ENCODE measurements around the gene ROGDI. TPM values are rescaled to one million over a fixed set of nuclear protein-coding genes. Genes with fewer than 3 reads are reported as not detected.

Gene ROGDI
- total RNA-seq, 2 donors from 2014 or later, result 53.6 to 54.5 TPM

- intact Hi-C loops (cut with DNase I), result no loop called here
- peak; percentile 59 for DNase-seq
- ATAC-seq, result peak in 1 of 2 donors; percentile 47
Measured at GRCh38 chr16:4825196-4825595, 22.8 kb upstream of the ROGDI start.

GRCh38 chr16:4820652-4821051 lies 18.2 kb upstream of the ROGDI start:
- DNase-seq (no peak), ATAC-seq (peak; percentile 54 to 58)
- intact Hi-C loops (cut with DNase I), result no loop called here

GRCh38 chr16:4814542-4815173 lies 12.2 kb upstream of the ROGDI start:
- intact Hi-C loops (cut with DNase I), result no loop called here
- peak; percentile 51 for ATAC-seq
- no peak for DNase-seq

- ATAC-seq (peak; percentile 69 to 72), DNase-seq (no peak)
- intact Hi-C loops (cut with DNase I), result no loop called here
Measured at GRCh38 chr16:4814046-4814445, 11.6 kb upstream of the ROGDI start.

GRCh38 chr16:4813251-4814003 lies 11.0 kb upstream of the ROGDI start:
- no peak for DNase-seq
- intact Hi-C loops (cut with DNase I), result no loop called here
- ATAC-seq, result peak; percentile 32 to 48

- no peak for ATAC-seq
- intact Hi-C loops (cut with DNase I), result no loop called here
- DNase-seq, result no peak
Measured at GRCh38 chr16:4811773-4812172, 9.3 kb upstream of the ROGDI start.

GRCh38 chr16:4811242-4811641 lies 8.8 kb upstream of the ROGDI start:
- no peak for ATAC-seq
- intact Hi-C loops (cut with DNase I), result no loop called here
- no peak for DNase-seq

GRCh38 chr16:4806280-4806679 lies 3.8 kb upstream of the ROGDI start:
- DNase-seq (no peak), ATAC-seq (no peak)
- intact Hi-C loops (cut with DNase I), result loop anchor here in 1 of 2 donors (5.0 kb wide), 1 partner anchor 41 kb away; the partner anchor contains the start of genes GLYR1 and UBN1

- ATAC-seq (no peak), DNase-seq (peak; percentile 43)
- intact Hi-C loops (cut with DNase I), result loop anchor here in 1 of 2 donors (2.0 to 5.0 kb wide), 2 partner anchors 42 to 152 kb away; partner anchors contain the start of genes GLYR1 and UBN1
Measured at GRCh38 chr16:4805231-4805630, 2.8 kb upstream of the ROGDI start.

- no peak for DNase-seq
- no peak for ATAC-seq
- intact Hi-C loops (cut with DNase I), result loop anchor here in 1 of 2 donors (2.0 kb wide), 1 partner anchor 153 kb away; no protein-coding TSS in a partner anchor
Measured at GRCh38 chr16:4803898-4804762, 1.7 kb upstream of the ROGDI start.

- no peak for ATAC-seq
- DNase-seq, result no peak
- intact Hi-C loops (cut with DNase I), result no loop called here
Measured at GRCh38 chr16:4803401-4803844, 990 bp upstream of the ROGDI start.

GRCh38 chr16:4802659-4803287 lies 340 bp upstream of the ROGDI start:
- peak; percentile 96 to 97 for ATAC-seq
- intact Hi-C loops (cut with DNase I), result no loop called here
- DNase-seq, result peak; percentile 94

- intact Hi-C loops (cut with DNase I), result no loop called here
Measured at GRCh38 chr16:4801051-4801961, 1.1 kb downstream of the ROGDI start.

GRCh38 chr16:4800290-4801041 lies 2.0 kb downstream of the ROGDI start:
- intact Hi-C loops (cut with DNase I), result no loop called here
- DNase-seq, result peak; percentile 52
- ATAC-seq, result no peak

More at GRCh38 chr16:4801051-4801961, 1.1 kb downstream of the ROGDI start:
- DNase-seq (no peak), ATAC-seq (no peak)

- no peak for ATAC-seq
- DNase-seq, result no peak
- intact Hi-C loops (cut with DNase I), result no loop called here
Measured at GRCh38 chr16:4799171-4799855, 3.1 kb downstream of the ROGDI start.

- no peak for DNase-seq
- no peak for ATAC-seq
- intact Hi-C loops (cut with DNase I), result no loop called here
Measured at GRCh38 chr16:4798456-4798855, 4.0 kb downstream of the ROGDI start.

- DNase-seq, result no peak
- no peak for ATAC-seq
- intact Hi-C loops (cut with DNase I), result no loop called here
Measured at GRCh38 chr16:4797805-4798252, 4.6 kb downstream of the ROGDI start.
